ENCODE results near the gene RAB10. TPM values are rescaled to one million over a fixed set of nuclear protein-coding genes. Genes with fewer than 3 reads are reported as not detected.

Gene RAB10
- total RNA-seq, 1 experiment from 2014 or later: 167 TPM

- no peak for ATAC-seq
- peaks cover 81% of the 10 kb centered on the region for H3K79me2 ChIP-seq (ENCODE audit: insufficient read depth, low read length)
- no peak for TF ChIP-seq TCF7L2 (IDR thresholded peaks at IDR 0.05; ENCODE audit: borderline replicate concordance, extremely low read depth, insufficient read depth, insufficient read length)
- no peak for TF ChIP-seq SP1 (IDR thresholded peaks at IDR 0.05; ENCODE audit: low read depth)
- TF ChIP-seq MAX (IDR thresholded peaks at IDR 0.05): no peak
- no peak for TF ChIP-seq REST (IDR thresholded peaks at IDR 0.05; ENCODE audit: low read depth)
- no peak for TF ChIP-seq POLR2A (IDR thresholded peaks at IDR 0.05; ENCODE audit: borderline replicate concordance, extremely low read depth, insufficient read depth, insufficient read length)
- RAD21 ChIA-PET (ENCODE audit: low non-redundant PET in 1 of 2, low total read pairs in 2 of 2, uncharacterized antibody in 2 of 2, unreplicated experiment in 2 of 2): no interaction called here
- CTCF ChIA-PET: no interaction called here
- H3K9me3 ChIP-seq (ENCODE audit: control insufficient read depth in 1 of 2, insufficient read depth in 1 of 2, low read depth in 1 of 2, low read length in 2 of 2): no peaks in the 10 kb centered on the region
- POLR2A ChIA-PET: no interaction called here
- no peaks in the 10 kb centered on the region for H3K9me2 ChIP-seq (ENCODE audit: insufficient read depth)
- H3K4me3 ChIP-seq (replicated peaks in 1 of 2; ENCODE audit: low read depth in 1 of 2, low read length in 2 of 2): no peak overlapping the region
- intact Hi-C loops (cut with micrococcal nuclease): no loop called here
- H2AFZ ChIP-seq (ENCODE audit: low read depth, low read length, poor library complexity, severe bottlenecking): no peak overlapping the region
- H3K9ac ChIP-seq (ENCODE audit: low read length): no peak overlapping the region
- peaks cover 12% of the 10 kb centered on the region for H4K20me1 ChIP-seq (ENCODE audit: insufficient read depth)
- no peak for DNase-seq (ENCODE audit: low read depth, low spot score)
- H3K4me2 ChIP-seq (ENCODE audit: low read length): no peak overlapping the region
- no peaks in the 10 kb centered on the region for H3K27me3 ChIP-seq (ENCODE audit: insufficient read depth, low read length)
- no peaks in the 10 kb centered on the region for H3K4me1 ChIP-seq (ENCODE audit: control insufficient read depth in 1 of 2, insufficient read depth in 2 of 2, low read length in 2 of 2)
- no TSS peak for BruUV-seq (replicated peaks)
- H3K36me3 ChIP-seq (ENCODE audit: control insufficient read depth in 1 of 2, insufficient read depth in 2 of 2, low read length in 2 of 2): 0 out of 4 replicates have a peak, but pooled peaks cover 0 to 3% of the 10 kb centered on the region in 2 experiments
- H3K27ac ChIP-seq (ENCODE audit: low read depth, low read length): no peak overlapping the region
These were observed 88.7 kb downstream of the RAB10 start for GRCh38 chr2:26122630-26123029.

GRCh38 chr2:26123426-26123825 lies 89.5 kb downstream of the RAB10 start:
- Histone ChIP-seq H3K9me2 (ENCODE audit: insufficient read depth) (no peaks in the 10 kb centered on the region), H3K4me1 (ENCODE audit: control insufficient read depth in 1 of 2, insufficient read depth in 2 of 2, low read length in 2 of 2) (no peaks in the 10 kb centered on the region), H3K9me3 (ENCODE audit: control insufficient read depth in 1 of 2, insufficient read depth in 1 of 2, low read depth in 1 of 2, low read length in 2 of 2) (no peaks in the 10 kb centered on the region), H3K36me3 (ENCODE audit: control insufficient read depth in 1 of 2, insufficient read depth in 2 of 2, low read length in 2 of 2) (peaks cover 0 to 3% of the 10 kb centered on the region in 2 experiments; a peak in 1 of 4 replicates), H3K4me2 (ENCODE audit: low read length) (no peak overlapping the region), H3K4me3 (replicated peaks in 1 of 2; ENCODE audit: low read depth in 1 of 2, low read length in 2 of 2) (no peak overlapping the region), H3K9ac (ENCODE audit: low read length) (no peak overlapping the region), H3K79me2 (ENCODE audit: insufficient read depth, low read length) (peaks cover 85% of the 10 kb centered on the region), H2AFZ (ENCODE audit: low read depth, low read length, poor library complexity, severe bottlenecking) (no peak overlapping the region), H3K27me3 (ENCODE audit: insufficient read depth, low read length) (no peaks in the 10 kb centered on the region), H4K20me1 (ENCODE audit: insufficient read depth) (peaks cover 12% of the 10 kb centered on the region), H3K27ac (ENCODE audit: low read depth, low read length) (no peak overlapping the region)
- BruUV-seq (replicated peaks): no TSS peak
- DNase-seq (ENCODE audit: low read depth, low spot score): no peak
- no peak for ATAC-seq
- ChIA-PET CTCF (no interaction called here), POLR2A (no interaction called here), RAD21 (ENCODE audit: low non-redundant PET in 1 of 2, low total read pairs in 2 of 2, uncharacterized antibody in 2 of 2, unreplicated experiment in 2 of 2) (no interaction called here)
- TF ChIP-seq ELF1 (IDR thresholded peaks at IDR 0.05; ENCODE audit: borderline replicate concordance, low read depth) (no peak), EGR1 (IDR thresholded peaks at IDR 0.05; ENCODE audit: low read depth) (no peak), CTCF (IDR thresholded peaks at IDR 0.05 in 2 of 3, conservative IDR thresholded peaks at IDR 0.05 in 1 of 3; ENCODE audit: borderline replicate concordance in 1 of 3, insufficient read depth in 1 of 3, low read depth in 2 of 3, low read length in 2 of 3) (no peak), ZBTB33 (IDR thresholded peaks at IDR 0.05; ENCODE audit: extremely low read depth, insufficient replicate concordance, low read length) (no peak), TCF7L2 (IDR thresholded peaks at IDR 0.05; ENCODE audit: borderline replicate concordance, extremely low read depth, insufficient read depth, insufficient read length) (no peak), EZH2phosphoT487 (IDR thresholded peaks at IDR 0.05; ENCODE audit: borderline replicate concordance) (no peak)
- intact Hi-C loops (cut with micrococcal nuclease): no loop called here

All from HCT116 (cell line).